ENCODE measurements around the gene RCC1.

GRCh38 chr1:28566931-28567330 lies 61.1 kb downstream of the RCC1 start:
- TF ChIP-seq ESRRG (CRISPR knock-in tag; IDR thresholded peaks at IDR 0.05) (no peak), PPARA (CRISPR knock-in tag; IDR thresholded peaks at IDR 0.05; ENCODE audit: borderline replicate concordance) (no peak), ZFP30 (CRISPR knock-in tag; IDR thresholded peaks at IDR 0.05) (no peak), BACH2 (CRISPR knock-in tag; IDR thresholded peaks at IDR 0.05; ENCODE audit: borderline replicate concordance) (no peak), PATZ1 (CRISPR knock-in tag; IDR thresholded peaks at IDR 0.05; ENCODE audit: borderline replicate concordance) (no peak), TCF4 (CRISPR knock-in tag; IDR thresholded peaks at IDR 0.05; ENCODE audit: borderline replicate concordance) (no peak), ZNF70 (CRISPR knock-in tag; IDR thresholded peaks at IDR 0.05) (no peak), TOX (CRISPR knock-in tag; IDR thresholded peaks at IDR 0.05; ENCODE audit: borderline replicate concordance) (no peak), OSR1 (CRISPR knock-in tag; IDR thresholded peaks at IDR 0.05) (no peak), ZNF565 (CRISPR knock-in tag; conservative IDR thresholded peaks at IDR 0.05; ENCODE audit: low read depth) (no peak), ISL1 (CRISPR knock-in tag; IDR thresholded peaks at IDR 0.05) (no peak), ZNF8 (CRISPR knock-in tag; IDR thresholded peaks at IDR 0.05) (no peak)
